ENCODE data around the gene ADSS1.
A peak's percentile ranks its signal among the peaks of the same experiment; 100 is the strongest.

The ADSS1 gene

DNA sequence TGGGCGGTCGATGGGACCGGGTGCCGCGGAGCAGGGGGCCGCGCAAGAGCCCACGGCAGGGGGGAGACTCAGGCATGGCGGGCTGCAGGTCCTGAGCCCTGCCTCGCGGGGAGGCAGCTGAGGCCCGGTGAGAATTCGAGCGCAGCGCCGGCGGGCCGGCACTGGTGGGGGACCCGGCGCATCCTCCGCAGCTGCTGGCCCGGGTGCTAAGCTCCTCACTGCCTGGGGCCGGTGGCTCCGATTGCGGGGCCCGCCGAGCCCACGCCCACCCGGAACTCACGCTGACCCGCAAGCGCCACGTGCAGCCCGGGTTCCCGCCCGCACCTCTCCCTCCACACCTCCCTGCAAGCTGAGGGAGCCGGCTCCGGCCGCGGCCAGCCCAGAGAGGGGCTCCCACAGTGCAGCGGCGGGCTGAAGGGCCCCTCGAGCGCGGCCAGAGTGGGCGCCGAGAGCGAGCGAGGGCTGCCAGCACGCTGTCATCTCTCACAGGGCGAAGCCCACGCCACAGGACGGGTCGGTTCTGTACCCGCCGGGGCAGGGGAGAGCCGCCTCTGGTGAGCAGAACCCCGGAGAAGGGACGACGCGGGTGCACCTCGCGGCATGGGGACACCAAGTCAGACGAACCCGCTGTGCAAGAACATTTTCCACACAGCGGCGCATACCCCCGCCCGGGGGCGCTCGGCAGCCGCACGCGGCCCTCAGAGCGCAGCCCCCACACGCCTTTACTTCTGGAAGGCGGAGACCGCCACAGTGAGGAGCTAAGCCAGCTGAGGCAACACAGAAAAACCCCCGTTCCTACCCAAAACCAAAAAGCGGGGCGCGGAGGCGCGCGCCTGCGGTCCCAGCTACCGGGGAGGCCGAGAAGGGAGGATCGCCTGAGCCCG is 27.8 kb downstream of the ADSS1 start:
- no peak for DNase-seq

- DNase-seq: no peak
These were observed 28.4 kb downstream of the ADSS1 start for GRCh38 chr14:104752423-104752734.

- peak; percentile 99 for DNase-seq
These were observed 28.9 kb downstream of the ADSS1 start, which contains the start of gene SIVA1 for GRCh38 chr14:104752735-104753527. Gene SIVA1, plus strand, starts transcription at chr14:104753147. Its CDS starts 55 bp downstream, at chr14:104753202.

GRCh38 chr14:104753528-104754212 is 29.6 kb downstream of the ADSS1 start:
- DNase-seq: no peak

DNA sequence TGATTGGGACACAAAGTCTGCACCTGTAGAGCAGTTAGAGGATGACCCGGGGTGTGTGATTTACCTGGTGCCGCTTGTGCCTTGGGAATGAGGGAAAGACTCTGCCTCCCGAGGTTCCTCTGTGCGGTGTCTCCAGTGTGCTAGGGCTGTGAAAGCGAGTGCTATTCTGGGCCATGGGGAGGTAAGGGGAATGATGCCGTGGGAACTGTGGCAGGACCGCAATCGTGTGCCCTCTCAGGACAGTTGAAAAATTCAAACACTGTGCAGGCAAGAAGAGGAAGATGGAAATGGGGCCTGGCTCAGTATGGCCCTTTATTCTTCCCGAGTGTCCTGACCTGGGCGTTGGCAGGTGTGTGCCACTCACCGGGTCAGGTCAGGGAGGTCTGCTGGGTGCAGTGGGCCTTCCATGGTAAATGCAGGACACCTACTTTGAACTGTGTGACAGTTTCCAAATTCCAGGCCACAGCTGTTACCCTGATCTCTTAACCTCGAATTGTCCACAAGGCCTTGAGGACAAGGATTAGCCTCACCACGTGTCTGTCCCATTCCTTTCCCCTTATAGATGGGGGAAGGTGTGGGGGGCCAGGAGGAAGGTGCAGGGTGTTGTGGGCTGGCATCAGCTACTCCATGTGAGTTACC is 30.3 kb downstream of the ADSS1 start:
- no peak for DNase-seq

GRCh38 chr14:104755621-104756020 is 31.6 kb downstream of the ADSS1 start:
- DNase-seq: no peak

DNA sequence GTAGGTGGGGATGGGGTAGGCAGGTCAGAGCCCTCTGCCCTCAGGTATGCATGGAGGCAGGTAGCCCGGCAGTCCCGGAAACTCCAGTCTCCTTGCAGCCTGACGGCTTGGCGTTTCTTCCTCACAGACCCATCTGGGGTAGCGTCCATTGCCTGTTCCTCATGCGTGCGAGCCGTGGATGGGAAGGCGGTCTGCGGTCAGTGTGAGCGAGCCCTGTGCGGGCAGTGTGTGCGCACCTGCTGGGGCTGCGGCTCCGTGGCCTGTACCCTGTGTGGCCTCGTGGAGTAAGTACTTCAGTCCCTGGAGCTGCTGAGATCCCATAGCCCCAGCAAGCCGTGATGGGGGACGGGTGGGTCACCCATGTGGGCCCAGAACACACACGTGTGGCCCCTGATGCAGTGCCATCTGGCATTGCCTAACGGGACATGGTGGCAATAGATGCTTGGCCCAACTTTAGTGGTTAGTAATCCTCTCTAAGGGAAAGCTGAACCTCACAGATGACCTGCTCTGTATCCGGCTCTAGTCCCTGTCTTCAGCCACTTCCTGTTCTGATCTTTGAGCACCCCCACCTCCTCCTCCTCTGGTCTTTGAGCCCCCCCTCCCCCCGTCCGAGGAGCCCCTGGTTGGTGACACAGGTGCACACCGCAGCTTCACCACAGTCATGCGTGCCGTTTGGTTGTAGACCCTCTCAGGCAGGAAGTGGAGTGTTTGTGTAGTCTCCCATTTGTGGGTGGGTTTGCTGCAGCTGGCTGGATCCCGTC is 32.6 kb downstream of the ADSS1 start:
- DNase-seq: no peak

DNA sequence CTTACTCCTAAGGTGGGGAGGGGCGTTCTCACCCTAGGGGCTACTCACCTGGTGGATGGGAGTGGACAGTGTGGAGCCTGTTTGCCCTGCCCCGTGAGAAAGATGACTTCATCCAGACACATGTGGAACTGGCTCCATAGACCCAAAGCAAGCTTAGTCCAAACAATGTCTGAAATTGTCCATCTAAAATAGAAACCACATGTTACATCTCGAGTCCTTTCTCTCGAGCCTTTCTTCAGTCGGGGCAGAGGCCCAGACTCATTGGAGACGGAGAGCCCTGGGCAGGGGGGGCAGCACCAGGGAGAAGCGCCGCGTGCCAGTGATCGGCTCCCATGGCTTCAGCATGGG is 33.2 kb downstream of the ADSS1 start:
- DNase-seq: no peak

GRCh38 chr14:104757681-104758392 is 33.8 kb downstream of the ADSS1 start:
- no peak for DNase-seq

- no peak for DNase-seq
These were observed 35.2 kb downstream of the ADSS1 start for GRCh38 chr14:104758981-104759969.

GRCh38 chr14:104765517-104765916 is 41.5 kb downstream of the ADSS1 start:
- DNase-seq: no peak

DNA sequence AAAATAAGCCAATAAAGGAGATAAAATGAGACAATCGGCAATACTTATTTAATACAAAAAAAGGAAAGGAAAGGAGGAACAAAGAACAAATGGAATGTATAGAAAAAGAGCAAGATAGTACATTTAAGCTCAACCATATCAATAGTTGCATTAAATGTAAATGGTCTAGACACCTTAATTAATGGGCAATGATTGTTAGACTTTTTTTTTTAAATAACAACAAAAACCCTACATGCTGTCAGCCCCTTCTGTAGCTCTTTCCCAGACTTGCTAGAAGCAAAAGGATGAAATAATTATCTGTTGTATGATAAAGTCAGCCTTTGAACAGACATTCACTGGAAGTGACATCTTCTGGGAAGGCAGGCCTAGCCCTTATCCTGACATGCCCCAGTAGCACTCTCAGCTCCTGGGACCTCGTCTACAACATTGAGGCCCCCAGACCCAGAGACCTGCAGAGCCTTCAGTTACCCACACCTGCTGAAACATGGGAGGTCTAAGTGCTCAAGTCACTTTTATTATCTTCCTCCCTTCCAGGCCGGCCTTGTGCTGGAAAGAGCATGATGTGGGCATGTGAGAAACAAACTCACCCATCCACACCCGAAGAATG is 42.3 kb downstream of the ADSS1 start:
- no peak for DNase-seq

DNA sequence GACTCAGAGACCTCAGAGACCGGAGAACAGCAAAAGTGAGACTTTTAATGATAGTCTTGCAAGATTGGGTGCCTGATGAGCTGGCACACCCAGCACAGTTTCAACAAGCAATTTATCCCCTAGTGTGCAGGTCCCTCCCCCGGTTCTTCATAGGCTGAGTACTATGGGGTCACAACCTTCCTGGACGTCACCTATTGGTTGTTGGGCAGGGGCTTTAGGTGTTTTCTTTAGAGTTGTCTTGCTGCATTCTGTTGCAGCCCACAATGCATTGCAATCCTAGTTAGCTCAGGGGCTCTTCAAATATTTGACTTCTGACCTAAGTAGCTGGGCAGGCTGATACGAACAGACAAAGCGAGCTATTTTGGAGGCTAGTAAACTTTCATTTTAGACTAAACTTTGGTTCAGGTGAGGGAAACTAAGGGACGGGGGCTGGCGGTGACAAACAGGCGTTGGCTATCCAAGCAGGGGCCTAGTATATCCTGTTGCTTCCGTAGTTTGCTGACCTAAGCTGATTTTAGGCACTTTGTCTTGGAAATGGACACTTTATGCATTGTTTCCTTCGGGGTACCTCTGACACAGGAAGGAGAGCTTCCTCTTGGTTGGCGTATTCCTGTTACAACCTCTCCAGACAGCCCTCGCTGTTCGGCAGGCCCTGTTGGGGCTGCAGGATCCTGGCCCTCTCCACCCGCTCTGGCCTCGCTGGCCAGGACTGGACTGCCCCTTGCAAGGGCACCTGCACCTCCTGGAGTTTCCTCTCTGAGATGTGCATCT is 43.0 kb downstream of the ADSS1 start:
- DNase-seq: no peak

DNA sequence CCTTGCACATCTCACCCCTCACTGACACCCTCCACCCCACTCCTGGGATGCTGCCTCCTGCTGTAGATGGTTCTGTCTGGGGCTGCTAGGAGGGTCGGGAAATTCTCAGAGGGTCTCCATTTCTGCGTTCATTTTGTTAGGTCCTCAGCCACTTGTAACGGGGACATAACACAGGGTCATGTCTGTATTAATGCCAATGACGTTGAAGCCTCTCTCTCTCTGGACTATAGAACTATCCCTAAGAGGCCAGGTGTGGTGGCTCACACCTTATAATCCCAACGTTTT is 43.5 kb downstream of the ADSS1 start:
- no peak for DNase-seq

DNA sequence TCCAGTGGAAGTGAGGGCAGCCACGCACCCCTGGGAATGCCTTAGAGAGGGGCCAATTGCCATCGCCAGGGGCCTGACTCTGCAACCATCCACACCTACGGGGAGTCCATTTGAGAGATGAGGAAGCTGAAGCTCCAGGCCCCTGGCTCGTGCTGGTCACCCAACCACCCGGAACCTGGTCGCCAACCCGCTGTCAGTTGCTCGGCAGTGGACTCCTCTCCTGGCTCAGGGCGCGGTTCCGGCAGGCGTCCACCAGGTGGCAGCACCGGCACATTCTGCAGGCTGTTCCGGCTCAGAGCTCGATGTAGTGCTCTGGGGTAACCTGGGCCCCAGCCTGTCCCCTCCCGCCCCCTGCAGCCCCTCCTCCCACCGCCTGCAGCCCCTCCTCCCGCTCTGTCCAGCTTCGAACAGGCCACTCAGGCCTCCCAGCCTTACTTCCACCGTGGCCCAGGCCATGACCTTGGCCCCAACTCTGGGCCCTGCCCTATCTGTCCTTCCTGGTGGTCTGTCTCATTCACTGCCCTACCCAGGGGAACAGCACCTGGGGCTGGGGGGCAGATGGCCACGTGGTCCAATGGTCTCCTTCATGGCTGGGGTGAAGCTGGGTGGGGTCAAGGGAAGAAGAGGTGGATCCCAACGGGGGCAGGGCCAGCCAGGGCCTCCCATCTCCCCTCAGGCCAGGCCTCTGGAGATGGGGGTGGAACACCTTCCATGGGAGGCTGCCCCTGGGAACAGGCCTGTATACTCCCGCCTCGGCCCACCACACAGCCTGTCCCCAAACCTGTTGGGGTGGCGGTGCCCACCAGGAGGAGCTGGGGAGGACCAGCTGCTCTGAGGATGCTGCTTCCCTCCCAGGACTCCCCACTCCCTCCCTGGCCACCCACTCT is 44.7 kb downstream of the ADSS1 start:
- DNase-seq: peak; percentile 96

DNA sequence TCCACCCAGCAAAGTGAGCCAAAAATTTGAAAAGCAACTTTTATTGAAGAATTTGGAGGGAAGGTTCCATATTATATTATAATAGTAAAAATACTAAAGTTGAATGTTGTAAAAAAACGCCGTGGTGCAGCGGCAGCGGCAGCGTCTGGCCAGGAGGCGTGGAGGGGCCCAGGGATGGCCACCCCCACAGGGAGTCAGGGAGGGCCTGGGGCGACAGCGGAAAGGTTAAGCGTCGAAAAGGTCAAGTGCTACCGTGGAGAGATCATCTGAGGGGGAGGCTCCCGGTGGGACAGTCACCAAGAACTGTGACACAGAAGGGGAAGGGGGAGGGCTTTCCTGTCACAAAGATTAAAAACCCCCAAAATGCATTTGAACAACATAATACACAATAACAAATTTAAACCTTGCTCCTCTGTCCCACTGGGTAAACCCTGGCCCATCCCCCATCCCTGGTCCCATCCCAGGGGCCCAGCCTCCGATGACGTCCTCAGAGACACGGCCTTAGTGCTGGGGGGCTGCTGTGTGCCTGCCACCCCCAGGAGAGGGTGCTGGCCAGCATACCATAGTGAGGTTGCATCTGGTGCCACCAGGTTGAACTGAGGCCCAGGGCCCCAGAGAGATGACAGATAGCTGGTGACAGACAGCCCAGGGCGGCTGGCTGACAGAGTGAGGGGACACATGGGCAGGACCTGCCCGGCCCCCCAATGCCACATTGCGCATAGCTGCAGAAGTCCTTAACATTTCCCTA is 45.5 kb downstream of the ADSS1 start:
- no peak for DNase-seq

DNA sequence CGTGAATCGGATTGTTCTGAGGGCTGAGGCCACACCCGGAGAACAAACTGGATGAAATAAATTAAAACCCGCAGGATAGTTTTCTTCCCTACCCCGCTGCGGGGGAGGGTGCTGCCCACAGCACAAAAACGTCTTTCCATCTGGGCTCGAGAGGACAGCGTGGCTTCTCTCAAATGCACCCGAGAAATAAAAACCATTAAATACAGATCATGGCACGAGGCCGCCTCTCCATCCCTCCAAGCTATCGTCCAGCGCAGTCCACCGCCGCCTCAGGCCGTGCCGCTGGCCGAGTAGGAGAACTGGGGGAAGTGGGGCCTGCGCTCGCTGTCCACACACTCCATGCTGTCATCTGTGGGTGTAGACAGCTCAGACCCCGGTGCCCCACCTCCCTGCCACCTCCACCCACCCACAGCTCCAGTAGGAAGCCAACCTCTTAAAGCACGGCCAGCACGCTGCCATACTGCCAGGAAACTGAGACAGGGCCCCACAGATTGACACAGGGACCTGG is 46.1 kb downstream of the ADSS1 start:
- no peak for DNase-seq
